Thoracic aorta (tissue), 2 donors: ENCODE results near the gene ZRANB1. TPM values are rescaled to one million over a fixed set of nuclear protein-coding genes. Genes with fewer than 3 reads are reported as not detected.
A peak's percentile ranks its signal among the peaks of the same experiment; 100 is the strongest.

Experiments used
- ATAC-seq: fragments of 150-250 bp; one replicate; pipeline ENCODE4 v1.8.0; 2017; ENCODE audit warnings: low read depth; ENCODE audit not compliant: insufficient number of reproducible peaks, low FRiP score
- DNase-seq: peaks from one replicate; pipeline ENCODE4 v3.0.0-alpha.2; 2020; ENCODE audit warnings: low spot score
- H3K27ac ChIP-seq, 2 donors: fragments of 200-600 bp; sonication (generic); 1 replicate in 1 of 2; 2 replicates in 1 of 2; pipeline ENCODE4 v1.5.1; 2016; ENCODE audit warnings: mild to moderate bottlenecking in 2 of 2, moderate library complexity in 2 of 2
- H3K27me3 ChIP-seq: fragments of 200-600 bp; sonication (generic); replicated peaks from 2 replicates; pipeline ENCODE4 v1.6.0; 2016; ENCODE audit warnings: mild to moderate bottlenecking; ENCODE audit not compliant: insufficient read depth
- H3K36me3 ChIP-seq: fragments of 200-600 bp; sonication (generic); one replicate; pipeline ENCODE4 v1.5.1; 2016
- H3K4me1 ChIP-seq, 2 donors: fragments of 200-600 bp; sonication (generic); 1 replicate in 1 of 2; 2 replicates in 1 of 2; pipeline versions ENCODE4 v1.5.1 to v1.6.0; 2016; ENCODE audit warnings: low read depth in 2 of 2, mild to moderate bottlenecking in 1 of 2; ENCODE audit not compliant: control insufficient read depth in 1 of 2
- H3K4me3 ChIP-seq: fragments of 200-600 bp; sonication (generic); 2 replicates; pipeline ENCODE4 v1.5.1; 2016; ENCODE audit warnings: mild to moderate bottlenecking
- H3K9me3 ChIP-seq: fragments of 200-600 bp; sonication (generic); 2 replicates; pipeline ENCODE4 v1.5.1; 2016
- CTCF ChIP-seq: fragments of 200-600 bp; sonication (generic); IDR thresholded peaks from one replicate; pipeline ENCODE4 v1.5.1; 2019; ENCODE audit warnings: antibody characterized with exemption
- total RNA-seq, 2 donors: library from RNA; depleted of rRNA; stranded (reverse); fragments of >200 nt; gene quantifications; one replicate each; pipeline versions ENCODE4 v1.1.0 to v1.2.3, GENCODE V29; 2016

Gene ZRANB1
- total RNA-seq, 2 donors from 2014 or later: 30.1 to 30.9 TPM

GRCh38 chr10:125006921-125007426 lies 65.1 kb downstream of the ZRANB1 start:
- peaks cover 6% of the 10 kb centered on the region for H3K36me3 ChIP-seq

DNA sequence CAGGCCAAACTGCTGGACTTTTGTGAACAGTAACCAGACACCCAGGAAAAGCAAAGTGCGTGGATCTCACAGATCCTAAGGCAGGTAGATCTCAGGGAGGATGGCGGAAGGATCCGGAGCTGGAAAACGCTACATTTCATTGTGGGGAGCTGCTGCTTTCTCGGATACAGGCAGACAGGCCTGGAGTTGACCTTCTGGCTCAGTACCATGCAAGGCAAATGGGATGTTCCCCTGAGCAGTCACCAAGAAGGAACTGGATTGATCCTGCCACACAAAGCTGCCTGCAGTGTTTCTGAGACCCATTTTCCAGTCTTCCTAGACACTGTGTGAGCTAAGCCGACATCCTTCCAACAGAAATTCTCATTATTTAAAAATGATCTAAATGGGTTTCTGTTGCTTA lies 65.5 kb downstream of the ZRANB1 start:
- H3K27ac ChIP-seq: peak overlapping the region in 1 of 2 donors; percentile 34
- peaks cover 13 to 72% of the 10 kb centered on the region in 2 donors for H3K4me1 ChIP-seq
- peaks cover 6% of the 10 kb centered on the region for H3K36me3 ChIP-seq
- no peak for TF ChIP-seq CTCF
- H3K4me3 ChIP-seq: no peak overlapping the region
- no peaks in the 10 kb centered on the region for H3K9me3 ChIP-seq
- no peaks in the 10 kb centered on the region for H3K27me3 ChIP-seq
- DNase-seq: no peak
- ATAC-seq: no peak

More at GRCh38 chr10:125006921-125007426, 65.1 kb downstream of the ZRANB1 start:
- H3K9me3 ChIP-seq: no peaks in the 10 kb centered on the region
- no peaks in the 10 kb centered on the region for H3K27me3 ChIP-seq
- H3K4me1 ChIP-seq: peaks cover 14 to 72% of the 10 kb centered on the region in 2 donors
- ATAC-seq (no peak), DNase-seq (no peak)
- no peak for TF ChIP-seq CTCF
- H3K27ac ChIP-seq: peak overlapping the region in 1 of 2 donors; percentile 27
- H3K4me3 ChIP-seq: no peak overlapping the region

GRCh38 chr10:125008689-125009638 lies 67.0 kb downstream of the ZRANB1 start:
- no peak overlapping the region for H3K4me3 ChIP-seq
- DNase-seq (no peak), ATAC-seq (no peak)
- no peaks in the 10 kb centered on the region for H3K9me3 ChIP-seq
- H3K36me3 ChIP-seq: peaks cover 6% of the 10 kb centered on the region
- no peak for TF ChIP-seq CTCF
- H3K27me3 ChIP-seq: no peaks in the 10 kb centered on the region
- H3K4me1 ChIP-seq: peaks cover 17 to 78% of the 10 kb centered on the region in 2 donors
- peak overlapping the region; percentile 93 to 97 for H3K27ac ChIP-seq

DNA sequence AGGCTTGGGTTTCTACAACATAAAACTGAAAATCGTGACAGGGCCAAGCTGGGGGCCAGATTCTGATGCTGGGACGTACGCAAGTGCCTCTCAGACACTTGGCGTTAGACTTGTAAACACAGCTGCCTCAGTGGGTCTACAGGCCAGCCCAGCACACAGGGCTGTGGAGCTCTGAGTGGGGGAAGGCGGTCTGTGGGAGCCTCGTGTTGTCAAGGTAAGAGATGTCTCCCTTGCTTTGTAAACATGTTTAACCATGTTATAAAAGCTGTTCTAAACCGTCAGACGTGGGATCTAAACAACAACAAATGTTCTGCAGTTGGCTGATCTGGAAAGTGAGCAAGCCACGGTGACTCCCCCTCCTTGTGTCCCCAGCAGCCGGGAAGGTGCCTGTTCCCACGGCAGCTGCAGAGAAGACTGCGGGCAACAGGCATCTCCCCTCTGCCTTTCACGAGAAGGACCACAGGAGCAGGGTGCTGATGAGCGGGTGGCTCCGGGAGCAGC lies 67.8 kb downstream of the ZRANB1 start:
- peaks cover 6% of the 10 kb centered on the region for H3K36me3 ChIP-seq
- no peaks in the 10 kb centered on the region for H3K27me3 ChIP-seq
- H3K4me1 ChIP-seq: peaks cover 20 to 85% of the 10 kb centered on the region in 2 donors
- ATAC-seq (no peak), DNase-seq (no peak)
- peak overlapping the region; percentile 93 to 97 for H3K27ac ChIP-seq
- TF ChIP-seq CTCF: no peak
- no peaks in the 10 kb centered on the region for H3K9me3 ChIP-seq
- no peak overlapping the region for H3K4me3 ChIP-seq

DNA sequence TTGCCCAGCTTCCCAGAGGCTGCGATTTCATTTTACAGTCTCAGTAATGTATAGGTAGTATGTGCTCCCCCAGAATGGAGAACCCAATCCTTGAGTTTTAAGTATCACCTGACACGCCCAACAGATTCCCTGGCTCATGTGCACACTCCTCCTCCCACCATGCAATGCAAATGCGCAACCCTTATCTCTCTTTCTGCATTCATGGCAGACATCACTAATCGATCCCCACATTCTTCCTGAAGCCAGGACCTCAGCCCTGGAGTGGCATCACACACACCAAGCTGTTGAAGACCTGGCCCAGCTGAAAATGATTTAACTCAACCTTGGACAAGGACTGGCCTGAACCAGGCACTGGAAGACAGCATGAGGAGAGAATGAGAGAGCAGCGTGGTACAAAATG lies 68.4 kb downstream of the ZRANB1 start:
- Histone ChIP-seq H3K4me1 (peaks cover 26 to 92% of the 10 kb centered on the region in 2 donors), H3K27ac (peak overlapping the region; percentile 93 to 97), H3K4me3 (no peak overlapping the region), H3K36me3 (peaks cover 4% of the 10 kb centered on the region), H3K9me3 (no peaks in the 10 kb centered on the region), H3K27me3 (no peaks in the 10 kb centered on the region)
- TF ChIP-seq CTCF: no peak
- ATAC-seq (no peak), DNase-seq (no peak)
